CD14-positive monocyte (primary cell): ENCODE measurements around the gene TPK1. TPM values are rescaled to one million over a fixed set of nuclear protein-coding genes. Genes with fewer than 3 reads are reported as not detected.
A peak's percentile ranks its signal among the peaks of the same experiment; 100 is the strongest.

Experiments used
- DNase-seq, 3 donors: peaks; one replicate each; pipeline ENCODE4 v3.0.0-alpha.2; 2011 to 2022
- H2AFZ ChIP-seq: 2 replicates; pipeline ENCODE4 v1.6.0; 2012; ENCODE audit warnings: mild to moderate bottlenecking, low read depth, low read length, inconsistent platforms; ENCODE audit not compliant: insufficient read depth, poor library complexity, severe bottlenecking
- H3K27ac ChIP-seq, 2 donors: 1 replicate in 1 of 2; 2 replicates in 1 of 2; pipeline ENCODE4 v1.5.1; 2012 to 2013; ENCODE audit warnings: low read length in 2 of 2, control low read depth in 1 of 2, inconsistent platforms in 1 of 2, low read depth in 1 of 2, mild to moderate bottlenecking in 1 of 2
- H3K27me3 ChIP-seq, 2 donors: one replicate each; pipeline versions ENCODE4 v1.6.0 to v1.6.1; 2011 to 2013; ENCODE audit warnings: low read length in 2 of 2; ENCODE audit not compliant: control insufficient read depth in 2 of 2, insufficient read depth in 2 of 2
- H3K36me3 ChIP-seq, 2 donors: replicated peaks in 1 of 2; 1 replicate in 1 of 2; 2 replicates in 1 of 2; pipeline versions ENCODE4 v1.5.1 to v1.6.1; 2012 to 2013; ENCODE audit warnings: low read length in 2 of 2, control low read depth in 1 of 2, inconsistent platforms in 1 of 2, mild to moderate bottlenecking in 1 of 2; ENCODE audit not compliant: insufficient read depth in 2 of 2, control insufficient read depth in 1 of 2
- H3K4me1 ChIP-seq, 2 donors: 1 replicate in 1 of 2; 2 replicates in 1 of 2; pipeline versions ENCODE4 v1.5.1 to v1.6.1; 2012 to 2013; ENCODE audit warnings: low read length in 2 of 2, control low read depth in 1 of 2, inconsistent platforms in 1 of 2, mild to moderate bottlenecking in 1 of 2, moderate library complexity in 1 of 2; ENCODE audit not compliant: insufficient read depth in 2 of 2, control insufficient read depth in 1 of 2
- H3K4me2 ChIP-seq: replicated peaks from 2 replicates; pipeline ENCODE3; 2012; ENCODE audit warnings: low read length, moderate library complexity, mild to moderate bottlenecking; ENCODE audit not compliant: poor library complexity, severe bottlenecking; ENCODE audit errors: extremely low read depth
- H3K4me3 ChIP-seq, 3 experiments: fragments of 200-600 bp in 1 of 3; sonication (generic) in 1 of 3; replicated peaks in 1 of 3; 1 replicate in 2 of 3; 2 replicates in 1 of 3; pipeline ENCODE4 v1.5.1; 2011 to 2013; ENCODE audit warnings: low read length in 3 of 3, mild to moderate bottlenecking in 3 of 3, control low read depth in 2 of 3, low read depth in 2 of 3, inconsistent platforms in 1 of 3, moderate library complexity in 1 of 3
- H3K79me2 ChIP-seq: 2 replicates; pipeline ENCODE4 v1.6.0; 2012; ENCODE audit warnings: mild to moderate bottlenecking, control low read depth, inconsistent platforms, low read length, moderate library complexity; ENCODE audit not compliant: insufficient read depth
- H3K9ac ChIP-seq: 2 replicates; pipeline ENCODE4 v1.6.0; 2017; ENCODE audit warnings: low read length, mild to moderate bottlenecking; ENCODE audit not compliant: insufficient read depth, poor library complexity, severe bottlenecking
- H3K9me3 ChIP-seq, 2 donors: replicated peaks in 1 of 2; 1 replicate in 1 of 2; 2 replicates in 1 of 2; pipeline versions ENCODE4 v1.5.1 to v1.6.1; 2012 to 2013; ENCODE audit warnings: low read length in 2 of 2, control low read depth in 1 of 2; ENCODE audit not compliant: control insufficient read depth in 1 of 2, insufficient read depth in 1 of 2
- H4K20me1 ChIP-seq: 2 replicates; pipeline ENCODE4 v1.6.0; 2012; ENCODE audit warnings: mild to moderate bottlenecking, low read length, control low read depth, moderate library complexity; ENCODE audit not compliant: insufficient read depth
- H3K27ac Mint-ChIP-seq, 7 donors: one replicate each; pipeline ENCODE4 v1.8.0; 2020; ENCODE audit warnings: mild to moderate bottlenecking in 7 of 7, mixed read lengths in 7 of 7, moderate library complexity in 6 of 7, inconsistent platforms in 2 of 7
- H3K27me3 Mint-ChIP-seq, 3 donors: one replicate each; pipeline ENCODE4 v1.8.0; 2021 to 2022; ENCODE audit warnings: low read depth in 3 of 3, mild to moderate bottlenecking in 3 of 3, mixed read lengths in 3 of 3, moderate library complexity in 3 of 3, inconsistent platforms in 1 of 3
- H3K36me3 Mint-ChIP-seq, 2 donors: one replicate each; pipeline ENCODE4 v1.8.0; 2020; ENCODE audit warnings: mixed read lengths in 2 of 2, inconsistent platforms in 1 of 2, mild to moderate bottlenecking in 1 of 2
- H3K4me1 Mint-ChIP-seq: one replicate; pipeline ENCODE4 v1.8.0; 2020; ENCODE audit warnings: mild to moderate bottlenecking, mixed read lengths
- H3K4me3 Mint-ChIP-seq, 2 donors: one replicate each; pipeline ENCODE4 v1.8.0; 2020; ENCODE audit warnings: mild to moderate bottlenecking in 2 of 2, mixed read lengths in 2 of 2, moderate library complexity in 1 of 2
- H3K9me3 Mint-ChIP-seq, 7 donors: one replicate each; pipeline ENCODE4 v1.8.0; 2020 to 2022; ENCODE audit warnings: mixed read lengths in 7 of 7, mild to moderate bottlenecking in 6 of 7, moderate library complexity in 6 of 7, inconsistent platforms in 2 of 7
- whole genome bisulfite sequencing: methylation state at CpG from one replicate; pipeline ENCODE4 v1.1.5; 2013; ENCODE audit warnings: missing lambda C conversion rate; ENCODE audit not compliant: insufficient coverage; 5-methylcytosine and 5-hydroxymethylcytosine counted together
- intact Hi-C, 2 donors: fragments of 100-400 bp; cut with micrococcal nuclease; formaldehyde crosslinking; loops; one replicate each; pipeline versions ENCODE4 v1.15.0 to v1.15.1; 2023
- polyA plus RNA-seq, 3 donors: library from polyadenylated mRNA; depleted of rRNA in 1 of 3; unstranded in 2 of 3; stranded (reverse) in 1 of 3; fragments of 300-500 nt in 2 of 3; fragments of >200 nt in 1 of 3; fragmentation: Illumina TruSeq in 2 of 3; gene quantifications; 1 replicate in 2 of 3; 2 replicates in 1 of 3; pipeline ENCODE4 v1.2.3, GENCODE V29; 2012 to 2021
- TF ChIP-seq, protein P1 (sequence below): fragments of 200-600 bp; IDR thresholded peaks from one replicate; pipeline ENCODE4 v1.8.0; 2022; ENCODE audit warnings: antibody characterized with exemption, mild to moderate bottlenecking

TPK1 gene
- polyA plus RNA-seq, 3 donors: 18.9 to 33.8 (median 33.1) TPM

DNA sequence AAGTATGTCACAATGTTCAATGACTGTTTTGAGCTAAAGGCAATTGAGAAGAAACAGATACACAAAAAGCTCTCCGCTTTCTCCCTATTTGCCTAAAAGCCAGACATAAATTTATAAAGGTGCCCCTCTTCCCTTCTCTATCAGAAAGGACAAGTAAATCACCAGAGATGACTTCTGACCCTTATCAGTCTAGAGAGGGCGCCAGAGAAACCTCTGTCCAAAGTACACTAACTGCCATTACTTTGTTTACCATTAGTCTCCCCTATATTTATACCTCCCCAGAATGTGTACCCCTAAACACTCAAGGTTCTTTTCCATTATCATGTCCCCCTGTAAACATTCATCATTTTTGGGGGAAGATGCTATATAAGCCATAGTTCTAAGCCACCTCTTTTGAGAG is 49.3 kb downstream of the TPK1 start:
- no peak overlapping the region for H3K4me2 ChIP-seq
- H3K36me3 ChIP-seq: no peaks in the 10 kb centered on the region
- Mint-ChIP-seq H3K36me3 (no peaks in the 10 kb centered on the region), H3K9me3 (peaks cover 0 to 2% (median 0%) of the 10 kb centered on the region in 7 donors), H3K4me3 (no peak overlapping the region), H3K27me3 (peaks cover 0 to 1% (median 1%) of the 10 kb centered on the region in 3 donors), H3K4me1 (no peaks in the 10 kb centered on the region), H3K27ac (no peak overlapping the region)
- intact Hi-C loops: no loop called here
- H2AFZ ChIP-seq: no peak overlapping the region
- no peaks in the 10 kb centered on the region for H3K9me3 ChIP-seq
- no peak overlapping the region for H3K27ac ChIP-seq
- H4K20me1 ChIP-seq: no peaks in the 10 kb centered on the region
- TF ChIP-seq, protein P1, sequence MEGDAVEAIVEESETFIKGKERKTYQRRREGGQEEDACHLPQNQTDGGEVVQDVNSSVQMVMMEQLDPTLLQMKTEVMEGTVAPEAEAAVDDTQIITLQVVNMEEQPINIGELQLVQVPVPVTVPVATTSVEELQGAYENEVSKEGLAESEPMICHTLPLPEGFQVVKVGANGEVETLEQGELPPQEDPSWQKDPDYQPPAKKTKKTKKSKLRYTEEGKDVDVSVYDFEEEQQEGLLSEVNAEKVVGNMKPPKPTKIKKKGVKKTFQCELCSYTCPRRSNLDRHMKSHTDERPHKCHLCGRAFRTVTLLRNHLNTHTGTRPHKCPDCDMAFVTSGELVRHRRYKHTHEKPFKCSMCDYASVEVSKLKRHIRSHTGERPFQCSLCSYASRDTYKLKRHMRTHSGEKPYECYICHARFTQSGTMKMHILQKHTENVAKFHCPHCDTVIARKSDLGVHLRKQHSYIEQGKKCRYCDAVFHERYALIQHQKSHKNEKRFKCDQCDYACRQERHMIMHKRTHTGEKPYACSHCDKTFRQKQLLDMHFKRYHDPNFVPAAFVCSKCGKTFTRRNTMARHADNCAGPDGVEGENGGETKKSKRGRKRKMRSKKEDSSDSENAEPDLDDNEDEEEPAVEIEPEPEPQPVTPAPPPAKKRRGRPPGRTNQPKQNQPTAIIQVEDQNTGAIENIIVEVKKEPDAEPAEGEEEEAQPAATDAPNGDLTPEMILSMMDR: peak; percentile 55
- no peak overlapping the region for H3K9ac ChIP-seq
- no peaks in the 10 kb centered on the region for H3K79me2 ChIP-seq
- H3K27me3 ChIP-seq: no peaks in the 10 kb centered on the region
- WGBS: 100% methylated on average over 1 of the region's 2 CpGs
- DNase-seq: peak in 1 of 3 donors; percentile 14
- no peaks in the 10 kb centered on the region for H3K4me1 ChIP-seq
- no peak overlapping the region for H3K4me3 ChIP-seq

DNA sequence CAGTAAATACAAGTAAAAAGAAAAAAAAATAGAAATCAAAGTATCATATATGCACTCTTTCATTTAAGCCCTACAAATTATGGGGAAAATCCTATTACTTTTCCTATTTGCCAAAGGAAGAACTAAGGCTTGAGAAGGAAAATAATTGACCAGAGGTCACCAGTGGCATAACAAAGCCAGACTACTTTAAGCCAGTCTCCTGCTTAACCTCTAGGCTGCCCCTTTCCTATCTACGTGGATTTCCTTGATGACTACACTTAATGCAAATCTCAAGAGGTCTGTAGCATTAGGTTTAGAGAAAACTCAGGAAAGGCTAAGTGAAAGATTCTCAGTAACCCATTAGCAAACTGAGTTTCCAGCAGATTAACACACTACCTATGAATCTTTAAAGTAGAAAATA is 49.8 kb downstream of the TPK1 start:
- H3K27ac Mint-ChIP-seq: no peak overlapping the region

More for the DNA sequence above, 49.8 kb downstream of the TPK1 start:
- no peak overlapping the region for H3K4me3 ChIP-seq
- H3K36me3 ChIP-seq: no peaks in the 10 kb centered on the region
- no peak overlapping the region for H3K4me2 ChIP-seq
- H4K20me1 ChIP-seq: no peaks in the 10 kb centered on the region
- intact Hi-C loops: no loop called here
- peaks cover 0 to under 1% (median 0%) of the 10 kb centered on the region in 7 donors for H3K9me3 Mint-ChIP-seq
- no peaks in the 10 kb centered on the region for H3K36me3 Mint-ChIP-seq
- no peak overlapping the region for H3K9ac ChIP-seq
- no CpG with 5 or more reads among the region's 1 CpG for WGBS
- H3K27me3 Mint-ChIP-seq: peaks cover 0 to 1% (median 1%) of the 10 kb centered on the region in 3 donors
- no peak overlapping the region for H3K27ac ChIP-seq
- no peak for DNase-seq
- H2AFZ ChIP-seq: no peak overlapping the region
- TF ChIP-seq, protein P1: no peak
- H3K9me3 ChIP-seq: no peaks in the 10 kb centered on the region
- no peaks in the 10 kb centered on the region for H3K79me2 ChIP-seq
- no peaks in the 10 kb centered on the region for H3K4me1 ChIP-seq
- no peaks in the 10 kb centered on the region for H3K27me3 ChIP-seq
- no peaks in the 10 kb centered on the region for H3K4me1 Mint-ChIP-seq
- H3K4me3 Mint-ChIP-seq: no peak overlapping the region
